Duodenal mucosa (tissue), 2 donors: ENCODE data around the gene DNAH9.
"Not testable (repeated sequence)": the region's sequence is repeated elsewhere in the genome, so short reads cannot be mapped to it uniquely, and the experiment has no call there.

Experiments used
- H3K27ac ChIP-seq: one replicate; pipeline ENCODE4 v1.7.0; 2013; ENCODE audit warnings: low read depth, low read length
- H3K27me3 ChIP-seq, 2 donors: one replicate each; pipeline ENCODE4 v1.7.0; 2013; ENCODE audit warnings: low read length in 2 of 2, control low read depth in 1 of 2; ENCODE audit not compliant: insufficient read depth in 2 of 2, control insufficient read depth in 1 of 2
- H3K36me3 ChIP-seq, 2 donors: one replicate each; pipeline ENCODE4 v1.7.0; 2013; ENCODE audit warnings: low read length in 2 of 2, control low read depth in 1 of 2; ENCODE audit not compliant: insufficient read depth in 2 of 2, control insufficient read depth in 1 of 2
- H3K4me1 ChIP-seq, 2 donors: one replicate each; pipeline ENCODE4 v1.7.0; 2013; ENCODE audit warnings: low read length in 2 of 2, control low read depth in 1 of 2; ENCODE audit not compliant: insufficient read depth in 2 of 2, control insufficient read depth in 1 of 2
- H3K4me3 ChIP-seq, 2 donors: one replicate each; pipeline ENCODE4 v1.7.0; 2013; ENCODE audit warnings: low read length in 2 of 2, low read depth in 1 of 2
- H3K9ac ChIP-seq, 2 donors: one replicate each; pipeline ENCODE4 v1.7.0; 2013; ENCODE audit warnings: low read length in 2 of 2, low read depth in 1 of 2
- H3K9me3 ChIP-seq, 2 donors: one replicate each; pipeline ENCODE4 v1.7.0; 2013; ENCODE audit warnings: low read length in 2 of 2, control low read depth in 1 of 2; ENCODE audit not compliant: control insufficient read depth in 1 of 2

Gene DNAH9

GRCh38 chr17:11940904-11941303, 342.6 kb downstream of the DNAH9 start:
- Histone ChIP-seq H3K36me3 (no peaks in the 10 kb centered on the region), H3K27me3 (no peaks in the 10 kb centered on the region), H3K4me1 (no peaks in the 10 kb centered on the region), H3K9ac (no peak overlapping the region), H3K9me3 (no peaks in the 10 kb centered on the region), H3K27ac (no peak overlapping the region), H3K4me3 (no peak overlapping the region)

GRCh38 chr17:11943086-11943485, 344.8 kb downstream of the DNAH9 start:
- H3K4me3 ChIP-seq, H3K9me3 ChIP-seq, H3K4me1 ChIP-seq, H3K27ac ChIP-seq, H3K36me3 ChIP-seq, H3K27me3 ChIP-seq, H3K9ac ChIP-seq: not testable (repeated sequence)

- no peaks in the 10 kb centered on the region for H3K36me3 ChIP-seq
- no peak overlapping the region for H3K27ac ChIP-seq
- H3K9ac ChIP-seq = no peak overlapping the region
- H3K4me1 ChIP-seq = no peaks in the 10 kb centered on the region
- no peaks in the 10 kb centered on the region for H3K9me3 ChIP-seq
- no peak overlapping the region for H3K4me3 ChIP-seq
- H3K27me3 ChIP-seq = no peaks in the 10 kb centered on the region
Observed at GRCh38 chr17:11943759-11944347, 345.6 kb downstream of the DNAH9 start.

- H3K9ac ChIP-seq = no peak overlapping the region
- no peaks in the 10 kb centered on the region for H3K4me1 ChIP-seq
- no peaks in the 10 kb centered on the region for H3K36me3 ChIP-seq
- no peak overlapping the region for H3K27ac ChIP-seq
- H3K27me3 ChIP-seq = no peaks in the 10 kb centered on the region
- H3K9me3 ChIP-seq = no peaks in the 10 kb centered on the region
- no peak overlapping the region for H3K4me3 ChIP-seq
Observed at GRCh38 chr17:11944587-11944986, 346.3 kb downstream of the DNAH9 start.

- no peaks in the 10 kb centered on the region for H3K27me3 ChIP-seq
- H3K36me3 ChIP-seq = no peaks in the 10 kb centered on the region
- no peak overlapping the region for H3K9ac ChIP-seq
- no peak overlapping the region for H3K4me3 ChIP-seq
- H3K9me3 ChIP-seq = peaks cover 5 to 8% of the 10 kb centered on the region in 2 donors
- H3K27ac ChIP-seq = no peak overlapping the region
- no peaks in the 10 kb centered on the region for H3K4me1 ChIP-seq
Observed at GRCh38 chr17:11948789-11949188, 350.5 kb downstream of the DNAH9 start.

GRCh38 chr17:11949571-11949970, 351.3 kb downstream of the DNAH9 start:
- H3K4me1 ChIP-seq, H3K27me3 ChIP-seq, H3K36me3 ChIP-seq, H3K9ac ChIP-seq, H3K4me3 ChIP-seq, H3K27ac ChIP-seq: not testable (repeated sequence)
- peaks cover 6 to 11% of the 10 kb centered on the region in 2 donors for H3K9me3 ChIP-seq

- H3K27me3 ChIP-seq = no peaks in the 10 kb centered on the region
- no peak overlapping the region for H3K4me3 ChIP-seq
- no peaks in the 10 kb centered on the region for H3K36me3 ChIP-seq
- no peak overlapping the region for H3K27ac ChIP-seq
- no peaks in the 10 kb centered on the region for H3K4me1 ChIP-seq
- H3K9ac ChIP-seq = no peak overlapping the region
- peaks cover 6 to 17% of the 10 kb centered on the region in 2 donors for H3K9me3 ChIP-seq
Observed at GRCh38 chr17:11950771-11951519, 352.7 kb downstream of the DNAH9 start.

- H3K4me1 ChIP-seq = no peaks in the 10 kb centered on the region
- no peak overlapping the region for H3K4me3 ChIP-seq
- H3K9me3 ChIP-seq = peaks cover 6 to 17% of the 10 kb centered on the region in 2 donors
- H3K27me3 ChIP-seq = no peaks in the 10 kb centered on the region
- H3K27ac ChIP-seq = no peak overlapping the region
- H3K9ac ChIP-seq = no peak overlapping the region
- H3K36me3 ChIP-seq = no peaks in the 10 kb centered on the region
Observed at GRCh38 chr17:11952610-11953009, 354.3 kb downstream of the DNAH9 start.

GRCh38 chr17:11953924-11954323, 355.7 kb downstream of the DNAH9 start:
- Histone ChIP-seq H3K9me3 (peaks cover 6 to 17% of the 10 kb centered on the region in 2 donors), H3K4me1 (no peaks in the 10 kb centered on the region)

GRCh38 chr17:11954936-11955335, 356.7 kb downstream of the DNAH9 start:
- Histone ChIP-seq H3K27ac (no peak overlapping the region), H3K4me1 (no peaks in the 10 kb centered on the region), H3K4me3 (no peak overlapping the region), H3K36me3 (peaks cover 0 to 3% of the 10 kb centered on the region in 2 donors), H3K9me3 (peaks cover 6 to 17% of the 10 kb centered on the region in 2 donors), H3K27me3 (no peaks in the 10 kb centered on the region), H3K9ac (no peak overlapping the region)

More at GRCh38 chr17:11953924-11954323, 355.7 kb downstream of the DNAH9 start:
- Histone ChIP-seq H3K27ac (no peak overlapping the region), H3K4me3 (no peak overlapping the region), H3K36me3 (peaks cover 0 to 3% of the 10 kb centered on the region in 2 donors), H3K27me3 (no peaks in the 10 kb centered on the region), H3K9ac (no peak overlapping the region)
